Smooth muscle cell (in vitro differentiated cells): ENCODE data around the gene TRUB2. TPM values are rescaled to one million over a fixed set of nuclear protein-coding genes. Genes with fewer than 3 reads are reported as not detected.
"Not testable (repeated sequence)": the region's sequence is repeated elsewhere in the genome, so short reads cannot be mapped to it uniquely, and the experiment has no call there.

ENCODE experiments used
- DNase-seq: peaks from one replicate; lab custom pipeline; 2025; ENCODE audit not compliant: unreplicated experiment; lab: John Stamatoyannopoulos, UW
- H2AFZ ChIP-seq: fragments of 200-600 bp; sonication (generic); 2 replicates; pipeline ENCODE4 v1.6.0; 2016; ENCODE audit warnings: antibody characterized with exemption, low read depth, mild to moderate bottlenecking
- H3F3A ChIP-seq: fragments of 200-600 bp; sonication (generic); 2 replicates; pipeline ENCODE4 v1.6.0; 2017; ENCODE audit warnings: antibody characterized with exemption, low read depth
- H3K27ac ChIP-seq: fragments of 200-600 bp; sonication (generic); 2 replicates; pipeline ENCODE4 v1.5.1; 2016; ENCODE audit warnings: low read depth, mild to moderate bottlenecking
- H3K27me3 ChIP-seq: fragments of 200-600 bp; sonication (generic); 2 replicates; pipeline ENCODE4 v1.6.1; 2016; ENCODE audit warnings: low read depth, mild to moderate bottlenecking
- H3K36me3 ChIP-seq: fragments of 200-600 bp; sonication (generic); 2 replicates; pipeline ENCODE4 v1.5.1; 2016; ENCODE audit warnings: low read depth
- H3K4me1 ChIP-seq: fragments of 200-600 bp; sonication (generic); 2 replicates; pipeline ENCODE4 v1.5.1; 2016; ENCODE audit warnings: low read depth
- H3K4me2 ChIP-seq: fragments of 200-600 bp; sonication (generic); 2 replicates; pipeline ENCODE4 v1.6.0; 2016; ENCODE audit warnings: mild to moderate bottlenecking
- H3K4me3 ChIP-seq: fragments of 200-600 bp; sonication (generic); 2 replicates; pipeline ENCODE4 v1.5.1; 2016; ENCODE audit warnings: mild to moderate bottlenecking
- H3K79me2 ChIP-seq: fragments of 200-600 bp; sonication (generic); 2 replicates; pipeline ENCODE4 v1.6.0; 2016; ENCODE audit warnings: low read depth, mild to moderate bottlenecking
- H3K9ac ChIP-seq: fragments of 200-600 bp; sonication (generic); 2 replicates; pipeline ENCODE4 v1.6.0; 2016; ENCODE audit warnings: low read depth
- H3K9me3 ChIP-seq: fragments of 200-600 bp; sonication (generic); replicated peaks from 2 replicates; pipeline ENCODE4 v1.5.1; 2016; ENCODE audit warnings: low read depth
- H4K20me1 ChIP-seq: fragments of 200-600 bp; sonication (generic); 2 replicates; pipeline ENCODE4 v1.6.0; 2016; ENCODE audit warnings: low read depth
- CTCF ChIP-seq: fragments of 200-600 bp; sonication (generic); IDR thresholded peaks from 2 replicates; pipeline ENCODE4 v1.5.1; 2017; ENCODE audit warnings: borderline replicate concordance, mild to moderate bottlenecking, antibody characterized with exemption; ENCODE audit not compliant: insufficient read depth, poor library complexity, severe bottlenecking
- WGBS: methylation state at CpG from one replicate; pipeline ENCODE4 v1.1.7; 2016; ENCODE audit warnings: low lambda C conversion rate; 5-methylcytosine and 5-hydroxymethylcytosine counted together
- polyA plus RNA-seq: library from polyadenylated mRNA; unstranded; fragments of >200 nt; fragmentation: Nextera tagmentation; extraction: Ambion mirVana; gene quantifications from 2 replicates; pipeline ENCODE4 v1.2.1, GENCODE V29; 2016
- total RNA-seq: library from RNA; depleted of rRNA; stranded (reverse); fragments of >200 nt; gene quantifications from 2 replicates; pipeline ENCODE4 v1.2.3, GENCODE V29; 2014

TRUB2 gene
- total and polyA plus RNA-seq, 2 experiments from 2014 or later: 9.0 to 33.2 TPM

GRCh38 chr9:128286440-128286839 is 35.8 kb downstream of the TRUB2 start:
- H3F3A ChIP-seq: no peaks in the 10 kb centered on the region
- no peaks in the 10 kb centered on the region for H3K9me3 ChIP-seq
- H3K4me3 ChIP-seq: no peak overlapping the region
- H4K20me1 ChIP-seq: no peaks in the 10 kb centered on the region
- H3K27me3 ChIP-seq: no peaks in the 10 kb centered on the region
- no peak for DNase-seq
- no peak overlapping the region for H3K27ac ChIP-seq
- no peak overlapping the region for H3K9ac ChIP-seq
- H3K36me3 ChIP-seq: no peaks in the 10 kb centered on the region
- H3K4me2 ChIP-seq: no peak overlapping the region
- no peak for TF ChIP-seq CTCF
- 95% methylated on average over 6 of the region's 6 CpGs for WGBS
- no peak overlapping the region for H2AFZ ChIP-seq
- no peaks in the 10 kb centered on the region for H3K4me1 ChIP-seq
- H3K79me2 ChIP-seq: no peaks in the 10 kb centered on the region

- DNase-seq: no peak
- TF ChIP-seq CTCF: no peak
- no peaks in the 10 kb centered on the region for H3K36me3 ChIP-seq
- H3F3A ChIP-seq: no peaks in the 10 kb centered on the region
- H2AFZ ChIP-seq: no peak overlapping the region
- H3K79me2 ChIP-seq: no peaks in the 10 kb centered on the region
- H4K20me1 ChIP-seq: no peaks in the 10 kb centered on the region
- H3K4me1 ChIP-seq: no peaks in the 10 kb centered on the region
- H3K27ac ChIP-seq: no peak overlapping the region
- no peak overlapping the region for H3K9ac ChIP-seq
- no peak overlapping the region for H3K4me3 ChIP-seq
- H3K27me3 ChIP-seq: no peaks in the 10 kb centered on the region
- no peak overlapping the region for H3K4me2 ChIP-seq
- H3K9me3 ChIP-seq: no peaks in the 10 kb centered on the region
- 98% methylated on average over 12 of the region's 12 CpGs for WGBS
Measured at GRCh38 chr9:128285033-128285784, 37.0 kb downstream of the TRUB2 start.

GRCh38 chr9:128282500-128282899 is 39.7 kb downstream of the TRUB2 start:
- Histone ChIP-seq H3K9ac (no peak overlapping the region), H3K4me1 (no peaks in the 10 kb centered on the region), H4K20me1 (no peaks in the 10 kb centered on the region), H3K9me3 (no peaks in the 10 kb centered on the region), H3K36me3 (no peaks in the 10 kb centered on the region), H3K27ac (no peak overlapping the region), H3F3A (no peaks in the 10 kb centered on the region), H3K27me3 (no peaks in the 10 kb centered on the region), H3K4me2 (no peak overlapping the region), H3K79me2 (peaks cover 1% of the 10 kb centered on the region), H3K4me3 (no peak overlapping the region), H2AFZ (no peak overlapping the region)
- no peak for TF ChIP-seq CTCF
- no peak for DNase-seq
- 95% methylated on average over 6 of the region's 6 CpGs for WGBS

- Histone ChIP-seq H3F3A (no peaks in the 10 kb centered on the region), H3K4me3 (no peak overlapping the region), H2AFZ (no peak overlapping the region), H3K9ac (no peak overlapping the region), H3K4me1 (peaks cover 6% of the 10 kb centered on the region), H4K20me1 (no peaks in the 10 kb centered on the region), H3K27me3 (no peaks in the 10 kb centered on the region), H3K79me2 (peaks cover 20% of the 10 kb centered on the region), H3K27ac (no peak overlapping the region), H3K36me3 (no peaks in the 10 kb centered on the region), H3K4me2 (no peak overlapping the region), H3K9me3 (no peaks in the 10 kb centered on the region)
- no peak for DNase-seq
- TF ChIP-seq CTCF: no peak
- 93% methylated on average over 5 of the region's 5 CpGs for WGBS
Measured at GRCh38 chr9:128280084-128280622, 42.1 kb downstream of the TRUB2 start.

GRCh38 chr9:128279088-128280073 is 42.9 kb downstream of the TRUB2 start:
- not testable (repeated sequence) for H3K4me3 ChIP-seq, H3K27ac ChIP-seq, H3K9ac ChIP-seq, H3K27me3 ChIP-seq, H3K4me1 ChIP-seq, H3K9me3 ChIP-seq, H3F3A ChIP-seq, H2AFZ ChIP-seq, H3K36me3 ChIP-seq, DNase-seq, H4K20me1 ChIP-seq, H3K4me2 ChIP-seq
- WGBS: 74% methylated on average over 22 of the region's 22 CpGs
- H3K79me2 ChIP-seq: peaks cover 28% of the 10 kb centered on the region
